BE2C (cell line): ENCODE data around the gene ELN.

Experiments used
- DNase-seq: peaks from one replicate; pipeline ENCODE4 v3.0.0-alpha.2; 2020
- H3K27me3 ChIP-seq: fragments of 250-450 bp; sonication (Bioruptor Pico); 2 replicates; pipeline ENCODE4 v1.5.1; 2020; ENCODE audit warnings: mild to moderate bottlenecking
- H3K36me3 ChIP-seq: fragments of 250-450 bp; sonication (Bioruptor Pico); 2 replicates; pipeline ENCODE4 v1.5.1; 2020; ENCODE audit warnings: mild to moderate bottlenecking
- H3K4me1 ChIP-seq: fragments of 250-450 bp; sonication (Bioruptor Pico); 2 replicates; pipeline ENCODE4 v1.5.1; 2020
- H3K4me3 ChIP-seq: 2 replicates; pipeline ENCODE4 v1.5.1; 2011; ENCODE audit warnings: low read depth, low read length
- H3K9me3 ChIP-seq: fragments of 250-450 bp; sonication (Bioruptor Pico); 2 replicates; pipeline ENCODE4 v1.5.1; 2020
- TF ChIP-seq, protein P1 (sequence below): IDR thresholded peaks from 2 replicates; pipeline ENCODE4 v1.5.1; 2012; ENCODE audit warnings: mild to moderate bottlenecking, low read depth, low read length

The ELN gene

DNA sequence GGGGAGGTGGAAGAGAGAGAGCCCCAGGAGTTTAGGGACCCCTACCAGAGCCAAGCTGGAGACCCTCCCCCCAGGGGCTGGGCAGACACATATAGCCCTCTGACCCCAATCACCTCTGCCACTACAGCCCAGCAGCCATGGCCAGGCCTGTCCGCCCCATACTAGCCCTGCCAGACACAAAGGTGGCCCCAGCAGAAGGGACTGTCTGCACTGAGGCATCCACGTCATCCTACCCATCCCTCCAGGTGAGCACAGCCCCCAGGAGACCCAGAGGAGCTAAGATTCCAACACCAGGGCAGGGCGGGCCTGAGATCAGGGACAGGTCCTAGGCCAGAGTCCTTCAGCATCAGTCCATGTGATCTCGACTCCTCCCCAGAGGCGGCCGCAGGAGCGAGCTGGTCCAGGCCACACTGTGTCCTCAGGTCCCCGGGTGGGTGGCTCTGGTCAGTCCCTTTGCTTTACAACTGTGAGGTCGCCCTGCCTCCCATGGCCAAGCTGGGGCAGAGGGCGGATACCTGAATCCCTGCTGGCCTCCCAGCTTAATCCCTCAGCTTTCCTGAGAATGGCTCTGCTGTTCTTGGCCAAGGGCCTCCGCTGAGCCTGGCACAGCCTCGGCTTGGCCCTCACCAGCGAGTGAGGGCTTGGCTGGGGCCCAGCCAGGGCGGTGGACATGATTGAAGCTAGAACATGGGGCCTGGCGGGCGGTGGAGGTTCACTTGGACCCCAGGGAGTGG lies 14.3 kb upstream of the ELN start:
- H3K4me1 ChIP-seq: no peaks in the 10 kb centered on the region
- TF ChIP-seq, protein P1, sequence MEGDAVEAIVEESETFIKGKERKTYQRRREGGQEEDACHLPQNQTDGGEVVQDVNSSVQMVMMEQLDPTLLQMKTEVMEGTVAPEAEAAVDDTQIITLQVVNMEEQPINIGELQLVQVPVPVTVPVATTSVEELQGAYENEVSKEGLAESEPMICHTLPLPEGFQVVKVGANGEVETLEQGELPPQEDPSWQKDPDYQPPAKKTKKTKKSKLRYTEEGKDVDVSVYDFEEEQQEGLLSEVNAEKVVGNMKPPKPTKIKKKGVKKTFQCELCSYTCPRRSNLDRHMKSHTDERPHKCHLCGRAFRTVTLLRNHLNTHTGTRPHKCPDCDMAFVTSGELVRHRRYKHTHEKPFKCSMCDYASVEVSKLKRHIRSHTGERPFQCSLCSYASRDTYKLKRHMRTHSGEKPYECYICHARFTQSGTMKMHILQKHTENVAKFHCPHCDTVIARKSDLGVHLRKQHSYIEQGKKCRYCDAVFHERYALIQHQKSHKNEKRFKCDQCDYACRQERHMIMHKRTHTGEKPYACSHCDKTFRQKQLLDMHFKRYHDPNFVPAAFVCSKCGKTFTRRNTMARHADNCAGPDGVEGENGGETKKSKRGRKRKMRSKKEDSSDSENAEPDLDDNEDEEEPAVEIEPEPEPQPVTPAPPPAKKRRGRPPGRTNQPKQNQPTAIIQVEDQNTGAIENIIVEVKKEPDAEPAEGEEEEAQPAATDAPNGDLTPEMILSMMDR: no peak
- no peaks in the 10 kb centered on the region for H3K9me3 ChIP-seq
- DNase-seq: no peak
- no peak overlapping the region for H3K4me3 ChIP-seq
- no peaks in the 10 kb centered on the region for H3K27me3 ChIP-seq
- no peaks in the 10 kb centered on the region for H3K36me3 ChIP-seq

DNA sequence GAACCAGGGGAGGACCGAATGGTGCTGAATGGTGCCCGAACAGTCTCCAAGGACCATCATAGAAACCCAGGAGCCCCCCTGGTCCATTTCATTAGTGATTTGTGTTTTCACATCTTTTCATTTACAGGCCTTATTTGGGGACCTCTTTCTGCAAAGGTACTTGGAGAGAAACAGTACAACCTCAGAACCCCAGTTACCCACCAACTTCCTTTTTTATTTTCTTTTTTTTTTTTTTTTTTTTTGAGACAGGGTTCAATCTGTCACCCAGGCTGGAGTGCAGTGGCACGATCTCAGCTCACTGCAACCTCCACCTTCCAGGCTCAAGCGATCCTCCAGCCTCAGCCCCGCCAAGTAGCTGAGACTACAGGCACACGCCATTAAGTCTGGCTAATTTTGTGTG lies 13.0 kb upstream of the ELN start:
- Histone ChIP-seq H3K9me3 (no peaks in the 10 kb centered on the region), H3K36me3 (no peaks in the 10 kb centered on the region), H3K4me1 (no peaks in the 10 kb centered on the region), H3K4me3 (no peak overlapping the region), H3K27me3 (no peaks in the 10 kb centered on the region)
- DNase-seq: no peak
- TF ChIP-seq, protein P1: no peak

DNA sequence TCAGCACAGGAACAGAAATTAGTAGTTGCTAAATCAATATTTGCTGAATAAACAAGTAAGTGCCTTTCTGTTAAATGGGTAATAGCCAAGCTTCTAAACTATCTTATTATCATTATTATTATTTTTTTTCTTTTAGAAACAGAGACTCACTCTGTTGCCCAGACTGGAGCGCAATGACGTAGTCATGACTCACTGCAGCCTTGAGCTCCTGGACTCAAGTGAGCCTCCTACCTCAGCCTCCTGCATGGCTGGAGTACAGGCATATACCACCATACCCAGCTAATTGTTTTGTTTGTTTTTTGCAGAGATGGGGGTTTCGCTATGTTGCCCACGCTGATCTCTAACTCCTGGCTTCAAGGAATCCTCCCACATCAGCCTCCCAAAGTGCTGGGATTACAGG lies 12.3 kb upstream of the ELN start:
- no peak for DNase-seq
- Histone ChIP-seq H3K9me3 (no peaks in the 10 kb centered on the region), H3K4me1 (no peaks in the 10 kb centered on the region), H3K27me3 (no peaks in the 10 kb centered on the region), H3K36me3 (no peaks in the 10 kb centered on the region), H3K4me3 (no peak overlapping the region)
- TF ChIP-seq, protein P1: no peak

DNA sequence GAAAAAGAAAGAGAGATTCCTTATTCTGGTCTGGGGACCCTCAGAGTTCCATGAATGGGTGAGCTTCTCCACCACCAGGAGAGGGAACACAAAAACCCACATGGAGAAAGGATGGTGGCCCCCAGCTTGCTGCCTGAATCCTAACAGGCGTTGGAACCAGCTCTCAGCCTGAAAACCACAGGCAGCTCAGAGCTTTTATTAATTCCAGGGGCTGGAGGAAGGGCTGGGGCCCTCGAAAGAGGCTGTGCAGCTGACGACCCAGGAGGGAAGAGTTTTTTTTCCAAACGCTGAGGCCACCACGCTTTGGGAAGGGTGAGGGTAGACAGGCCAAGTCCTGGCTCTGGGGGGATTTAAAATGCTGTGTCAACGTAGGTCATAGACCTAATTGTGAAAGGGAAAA lies 10.8 kb upstream of the ELN start:
- TF ChIP-seq, protein P1: no peak
- Histone ChIP-seq H3K36me3 (no peaks in the 10 kb centered on the region), H3K4me3 (no peak overlapping the region), H3K9me3 (no peaks in the 10 kb centered on the region), H3K27me3 (no peaks in the 10 kb centered on the region), H3K4me1 (no peaks in the 10 kb centered on the region)
- no peak for DNase-seq

DNA sequence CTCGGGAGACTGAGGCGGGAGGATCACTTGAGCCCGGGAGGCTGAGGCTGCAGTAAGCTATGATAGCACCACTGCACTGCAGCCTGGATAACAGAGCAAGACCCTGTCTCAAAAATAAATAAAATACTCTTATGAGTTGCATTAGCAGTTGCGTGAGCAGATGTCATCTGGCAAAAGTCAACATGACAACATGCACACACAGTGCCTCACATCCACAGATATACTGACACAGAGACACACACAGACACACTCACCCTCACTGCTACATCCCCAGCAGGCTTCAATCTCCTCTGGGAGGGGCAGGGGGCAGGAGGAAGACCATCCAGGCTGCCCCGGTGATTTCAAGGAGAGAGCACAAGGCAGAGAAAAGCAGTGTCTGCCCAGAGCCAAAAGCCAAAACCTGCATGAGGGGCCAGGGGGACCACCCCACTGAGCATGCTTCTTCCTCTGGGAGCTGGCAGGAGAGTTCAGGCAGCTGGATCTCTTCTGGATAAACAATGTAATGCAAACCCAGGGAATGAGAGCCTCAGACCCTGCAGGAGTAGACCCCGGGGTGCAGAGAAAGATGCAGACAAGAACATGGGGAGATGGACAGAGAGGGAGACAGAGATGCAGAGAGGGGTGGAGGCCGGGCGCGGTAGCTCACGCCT lies 9.6 kb upstream of the ELN start:
- H3K36me3 ChIP-seq: no peaks in the 10 kb centered on the region
- DNase-seq: no peak
- peaks cover 8% of the 10 kb centered on the region for H3K4me1 ChIP-seq
- TF ChIP-seq, protein P1: no peak
- H3K27me3 ChIP-seq: no peaks in the 10 kb centered on the region
- H3K9me3 ChIP-seq: no peaks in the 10 kb centered on the region
- H3K4me3 ChIP-seq: no peak overlapping the region

DNA sequence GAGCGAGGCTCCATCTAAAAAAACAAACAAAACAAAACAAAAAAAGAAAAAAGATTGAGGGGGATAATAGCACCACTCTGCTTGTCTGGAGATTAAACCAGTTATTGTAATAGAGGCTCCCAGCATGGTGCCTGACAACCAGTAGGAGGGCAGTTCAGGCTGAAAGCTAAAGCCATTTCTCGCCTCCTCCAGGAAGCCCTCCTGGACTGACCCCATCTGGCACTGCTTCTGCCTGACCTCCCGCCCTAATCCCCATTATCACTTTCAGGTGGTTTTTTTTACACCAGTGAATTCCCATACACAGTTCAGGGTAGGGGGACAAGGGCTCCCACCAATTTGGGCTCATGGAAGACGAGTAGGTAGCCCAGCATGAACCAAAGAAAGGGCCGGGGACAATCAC lies 8.8 kb upstream of the ELN start:
- Histone ChIP-seq H3K9me3 (no peaks in the 10 kb centered on the region), H3K4me3 (no peak overlapping the region), H3K27me3 (no peaks in the 10 kb centered on the region), H3K36me3 (no peaks in the 10 kb centered on the region), H3K4me1 (peaks cover 12% of the 10 kb centered on the region)
- no peak for DNase-seq
- TF ChIP-seq, protein P1: no peak
